WTC11 (cell line): Measurements from ENCODE around the gene AADAC. TPM values are rescaled to one million over a fixed set of nuclear protein-coding genes. Genes with fewer than 3 reads are reported as not detected.

Source experiments
- ATAC-seq: fragments of 200-7000 bp; cut with Tn5 transposase; 2 replicates; pipeline ENCODE4 v1.10.0; 2021; ENCODE audit warnings: mild to moderate bottlenecking, moderate library complexity
- CTCF ChIA-PET: fragments of 300-600 bp; sonication (Branson Sonifier 250); formaldehyde crosslinking; loops from one replicate; lab custom pipeline; 2021; ENCODE audit warnings: antibody characterized with exemption; lab: Charles Lee
- POLR2A ChIA-PET: fragments of 350-600 bp; sonication (Branson Sonifier 250); formaldehyde crosslinking; loops from one replicate; lab custom pipeline; 2021; ENCODE audit warnings: antibody characterized with exemption; lab: Charles Lee
- DNase-seq: peaks from one replicate; pipeline ENCODE4 v3.0.0; 2021; ENCODE audit warnings: low spot score
- H3K27ac Mint-ChIP-seq: 2 replicates; pipeline ENCODE4 v1.8.0; 2021; ENCODE audit warnings: mixed read lengths
- H3K27me3 Mint-ChIP-seq: 2 replicates; pipeline ENCODE4 v1.8.0; 2021; ENCODE audit warnings: low read depth, mild to moderate bottlenecking, moderate library complexity, mixed read lengths
- H3K36me3 Mint-ChIP-seq: 2 replicates; pipeline ENCODE4 v1.8.0; 2021; ENCODE audit warnings: mixed read lengths
- H3K4me1 Mint-ChIP-seq: 2 replicates; pipeline ENCODE4 v1.8.0; 2022; ENCODE audit warnings: mixed read lengths
- H3K4me3 Mint-ChIP-seq: 2 replicates; pipeline ENCODE4 v1.8.0; 2021; ENCODE audit warnings: mild to moderate bottlenecking, moderate library complexity, mixed read lengths
- H3K9me3 Mint-ChIP-seq: 2 replicates; pipeline ENCODE4 v1.8.0; 2021; ENCODE audit warnings: mixed read lengths
- ATF2 ChIP-seq: sonication (generic); formaldehyde crosslinking; IDR thresholded peaks from 2 replicates; pipeline ENCODE4 v1.8.1; 2022; ENCODE audit warnings: low read depth, missing genetic modification reagents, borderline replicate concordance
- ERG ChIP-seq: fragments of 250-450 bp; sonication (Bioruptor Pico); IDR thresholded peaks from 2 replicates; pipeline ENCODE4 v1.8.0; 2021; ENCODE audit warnings: mild to moderate bottlenecking
- FOXJ3 ChIP-seq: sonication (generic); formaldehyde crosslinking; IDR thresholded peaks from 2 replicates; pipeline ENCODE4 v1.9.0; 2021; ENCODE audit warnings: missing genetic modification reagents, mild to moderate bottlenecking, borderline replicate concordance
- GTF2I ChIP-seq: fragments of 250-450 bp; sonication (Bioruptor Pico); conservative IDR thresholded peaks from 2 replicates; pipeline ENCODE4 v1.4.0; 2021; ENCODE audit warnings: mild to moderate bottlenecking
- IRF2 ChIP-seq: sonication (generic); formaldehyde crosslinking; IDR thresholded peaks from 2 replicates; pipeline ENCODE4 v1.8.0; 2022; ENCODE audit warnings: low read depth, missing genetic modification reagents, borderline replicate concordance
- MAX ChIP-seq: sonication (generic); formaldehyde crosslinking; IDR thresholded peaks from 2 replicates; pipeline ENCODE4 v1.8.0; 2022; ENCODE audit warnings: mild to moderate bottlenecking, missing genetic modification reagents
- MXD4 ChIP-seq: fragments of 250-450 bp; sonication (Bioruptor Pico); IDR thresholded peaks from 2 replicates; pipeline ENCODE4 v1.8.0; 2021; ENCODE audit warnings: mild to moderate bottlenecking, moderate library complexity, borderline replicate concordance
- NR1H2 ChIP-seq: sonication (generic); formaldehyde crosslinking; IDR thresholded peaks from 2 replicates; pipeline ENCODE4 v1.9.0; 2021; ENCODE audit warnings: mild to moderate bottlenecking, moderate library complexity, missing genetic modification reagents
- NR3C1 ChIP-seq: sonication (generic); formaldehyde crosslinking; conservative IDR thresholded peaks from 2 replicates; pipeline ENCODE4 v1.8.1; 2023; ENCODE audit warnings: low read depth, mild to moderate bottlenecking, missing genetic modification reagents
- TEAD1 ChIP-seq: sonication (generic); formaldehyde crosslinking; IDR thresholded peaks from 2 replicates; pipeline ENCODE4 v1.8.0; 2022; ENCODE audit warnings: mild to moderate bottlenecking, missing genetic modification reagents
- TEAD4 ChIP-seq: sonication (generic); formaldehyde crosslinking; IDR thresholded peaks from 2 replicates; pipeline ENCODE4 v1.8.0; 2022; ENCODE audit warnings: mild to moderate bottlenecking, missing genetic modification reagents
- ZNF671 ChIP-seq: fragments of 250-450 bp; sonication (Bioruptor Pico); IDR thresholded peaks from 2 replicates; pipeline ENCODE4 v1.8.0; 2021; ENCODE audit warnings: mild to moderate bottlenecking
- ZSCAN18 ChIP-seq: fragments of 250-450 bp; sonication (Bioruptor Pico); IDR thresholded peaks from 2 replicates; pipeline ENCODE4 v2.1.2; 2022; ENCODE audit warnings: mild to moderate bottlenecking, moderate library complexity
- total RNA-seq: library from RNA; stranded (reverse); gene quantifications from 3 replicates; pipeline ENCODE4 v1.2.3, GENCODE V29; 2021
- TF ChIP-seq, protein P1 (sequence below): sonication (generic); formaldehyde crosslinking; IDR thresholded peaks from 2 replicates; pipeline ENCODE4 v1.8.1; 2023; ENCODE audit warnings: mild to moderate bottlenecking, missing genetic modification reagents
- TF ChIP-seq, protein P2 (sequence below): fragments of 250-450 bp; sonication (Bioruptor Pico); IDR thresholded peaks from 2 replicates; pipeline ENCODE4 v1.9.0; 2021; ENCODE audit warnings: mild to moderate bottlenecking, borderline replicate concordance
- TF ChIP-seq, protein P3 (sequence below): sonication (generic); formaldehyde crosslinking; IDR thresholded peaks from 2 replicates; pipeline ENCODE4 v1.8.0; 2022; ENCODE audit warnings: mild to moderate bottlenecking, missing genetic modification reagents
- TF ChIP-seq, protein P4 (sequence below): fragments of 250-450 bp; sonication (Bioruptor Pico); IDR thresholded peaks from 2 replicates; pipeline ENCODE4 v1.9.0; 2021; ENCODE audit warnings: mild to moderate bottlenecking

AADAC gene
- total RNA-seq, 1 experiment from 2014 or later: 0.11 TPM

- ChIA-PET CTCF (no interaction called here), POLR2A (no interaction called here)
- Mint-ChIP-seq H3K9me3 (peaks cover 6% of the 10 kb centered on the region), H3K27me3 (no peaks in the 10 kb centered on the region), H3K36me3 (no peaks in the 10 kb centered on the region), H3K4me3 (no peak overlapping the region), H3K27ac (no peak overlapping the region), H3K4me1 (no peaks in the 10 kb centered on the region; the same call in 1 of the 2 replicates)
- no peak for ATAC-seq
- no peak for DNase-seq
- TF ChIP-seq IRF2 (CRISPR knock-in tag) (no peak), ZNF671 (CRISPR knock-in tag) (no peak)
- TF ChIP-seq, protein P1, sequence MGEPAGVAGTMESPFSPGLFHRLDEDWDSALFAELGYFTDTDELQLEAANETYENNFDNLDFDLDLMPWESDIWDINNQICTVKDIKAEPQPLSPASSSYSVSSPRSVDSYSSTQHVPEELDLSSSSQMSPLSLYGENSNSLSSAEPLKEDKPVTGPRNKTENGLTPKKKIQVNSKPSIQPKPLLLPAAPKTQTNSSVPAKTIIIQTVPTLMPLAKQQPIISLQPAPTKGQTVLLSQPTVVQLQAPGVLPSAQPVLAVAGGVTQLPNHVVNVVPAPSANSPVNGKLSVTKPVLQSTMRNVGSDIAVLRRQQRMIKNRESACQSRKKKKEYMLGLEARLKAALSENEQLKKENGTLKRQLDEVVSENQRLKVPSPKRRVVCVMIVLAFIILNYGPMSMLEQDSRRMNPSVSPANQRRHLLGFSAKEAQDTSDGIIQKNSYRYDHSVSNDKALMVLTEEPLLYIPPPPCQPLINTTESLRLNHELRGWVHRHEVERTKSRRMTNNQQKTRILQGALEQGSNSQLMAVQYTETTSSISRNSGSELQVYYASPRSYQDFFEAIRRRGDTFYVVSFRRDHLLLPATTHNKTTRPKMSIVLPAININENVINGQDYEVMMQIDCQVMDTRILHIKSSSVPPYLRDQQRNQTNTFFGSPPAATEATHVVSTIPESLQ (CRISPR knock-in tag): no peak
These were observed 45.5 kb upstream of the AADAC start for GRCh38 chr3:151768393-151768930.

GRCh38 chr3:151769175-151769574, 44.7 kb upstream of the AADAC start:
- Mint-ChIP-seq H3K27me3 (no peaks in the 10 kb centered on the region), H3K27ac (no peak overlapping the region), H3K9me3 (peaks cover 6% of the 10 kb centered on the region), H3K4me3 (no peak overlapping the region), H3K4me1 (no peaks in the 10 kb centered on the region), H3K36me3 (no peaks in the 10 kb centered on the region)
- DNase-seq (no peak), ATAC-seq (no peak)
- CTCF ChIA-PET: interaction anchor here (0.5 kb wide), 1 partner anchor 175 kb away, joined by 3 read pairs; no protein-coding TSS in a partner anchor
- POLR2A ChIA-PET: no interaction called here
- TF ChIP-seq NR3C1 (CRISPR knock-in tag) (no peak), FOXJ3 (no peak), MAX (CRISPR knock-in tag) (no peak), GTF2I (CRISPR knock-in tag) (no peak), ZNF671 (CRISPR knock-in tag) (no peak), TEAD1 (CRISPR knock-in tag) (no peak), ERG (CRISPR knock-in tag) (no peak), ATF2 (CRISPR knock-in tag) (no peak), TEAD4 (CRISPR knock-in tag) (no peak), NR1H2 (CRISPR knock-in tag) (no peak), ZSCAN18 (CRISPR knock-in tag) (no peak), MXD4 (CRISPR knock-in tag) (no peak)
- TF ChIP-seq, protein P2, sequence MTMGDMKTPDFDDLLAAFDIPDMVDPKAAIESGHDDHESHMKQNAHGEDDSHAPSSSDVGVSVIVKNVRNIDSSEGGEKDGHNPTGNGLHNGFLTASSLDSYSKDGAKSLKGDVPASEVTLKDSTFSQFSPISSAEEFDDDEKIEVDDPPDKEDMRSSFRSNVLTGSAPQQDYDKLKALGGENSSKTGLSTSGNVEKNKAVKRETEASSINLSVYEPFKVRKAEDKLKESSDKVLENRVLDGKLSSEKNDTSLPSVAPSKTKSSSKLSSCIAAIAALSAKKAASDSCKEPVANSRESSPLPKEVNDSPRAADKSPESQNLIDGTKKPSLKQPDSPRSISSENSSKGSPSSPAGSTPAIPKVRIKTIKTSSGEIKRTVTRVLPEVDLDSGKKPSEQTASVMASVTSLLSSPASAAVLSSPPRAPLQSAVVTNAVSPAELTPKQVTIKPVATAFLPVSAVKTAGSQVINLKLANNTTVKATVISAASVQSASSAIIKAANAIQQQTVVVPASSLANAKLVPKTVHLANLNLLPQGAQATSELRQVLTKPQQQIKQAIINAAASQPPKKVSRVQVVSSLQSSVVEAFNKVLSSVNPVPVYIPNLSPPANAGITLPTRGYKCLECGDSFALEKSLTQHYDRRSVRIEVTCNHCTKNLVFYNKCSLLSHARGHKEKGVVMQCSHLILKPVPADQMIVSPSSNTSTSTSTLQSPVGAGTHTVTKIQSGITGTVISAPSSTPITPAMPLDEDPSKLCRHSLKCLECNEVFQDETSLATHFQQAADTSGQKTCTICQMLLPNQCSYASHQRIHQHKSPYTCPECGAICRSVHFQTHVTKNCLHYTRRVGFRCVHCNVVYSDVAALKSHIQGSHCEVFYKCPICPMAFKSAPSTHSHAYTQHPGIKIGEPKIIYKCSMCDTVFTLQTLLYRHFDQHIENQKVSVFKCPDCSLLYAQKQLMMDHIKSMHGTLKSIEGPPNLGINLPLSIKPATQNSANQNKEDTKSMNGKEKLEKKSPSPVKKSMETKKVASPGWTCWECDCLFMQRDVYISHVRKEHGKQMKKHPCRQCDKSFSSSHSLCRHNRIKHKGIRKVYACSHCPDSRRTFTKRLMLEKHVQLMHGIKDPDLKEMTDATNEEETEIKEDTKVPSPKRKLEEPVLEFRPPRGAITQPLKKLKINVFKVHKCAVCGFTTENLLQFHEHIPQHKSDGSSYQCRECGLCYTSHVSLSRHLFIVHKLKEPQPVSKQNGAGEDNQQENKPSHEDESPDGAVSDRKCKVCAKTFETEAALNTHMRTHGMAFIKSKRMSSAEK (CRISPR knock-in tag): no peak
- TF ChIP-seq, protein P3, sequence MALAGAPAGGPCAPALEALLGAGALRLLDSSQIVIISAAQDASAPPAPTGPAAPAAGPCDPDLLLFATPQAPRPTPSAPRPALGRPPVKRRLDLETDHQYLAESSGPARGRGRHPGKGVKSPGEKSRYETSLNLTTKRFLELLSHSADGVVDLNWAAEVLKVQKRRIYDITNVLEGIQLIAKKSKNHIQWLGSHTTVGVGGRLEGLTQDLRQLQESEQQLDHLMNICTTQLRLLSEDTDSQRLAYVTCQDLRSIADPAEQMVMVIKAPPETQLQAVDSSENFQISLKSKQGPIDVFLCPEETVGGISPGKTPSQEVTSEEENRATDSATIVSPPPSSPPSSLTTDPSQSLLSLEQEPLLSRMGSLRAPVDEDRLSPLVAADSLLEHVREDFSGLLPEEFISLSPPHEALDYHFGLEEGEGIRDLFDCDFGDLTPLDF: no peak
- TF ChIP-seq, protein P4, sequence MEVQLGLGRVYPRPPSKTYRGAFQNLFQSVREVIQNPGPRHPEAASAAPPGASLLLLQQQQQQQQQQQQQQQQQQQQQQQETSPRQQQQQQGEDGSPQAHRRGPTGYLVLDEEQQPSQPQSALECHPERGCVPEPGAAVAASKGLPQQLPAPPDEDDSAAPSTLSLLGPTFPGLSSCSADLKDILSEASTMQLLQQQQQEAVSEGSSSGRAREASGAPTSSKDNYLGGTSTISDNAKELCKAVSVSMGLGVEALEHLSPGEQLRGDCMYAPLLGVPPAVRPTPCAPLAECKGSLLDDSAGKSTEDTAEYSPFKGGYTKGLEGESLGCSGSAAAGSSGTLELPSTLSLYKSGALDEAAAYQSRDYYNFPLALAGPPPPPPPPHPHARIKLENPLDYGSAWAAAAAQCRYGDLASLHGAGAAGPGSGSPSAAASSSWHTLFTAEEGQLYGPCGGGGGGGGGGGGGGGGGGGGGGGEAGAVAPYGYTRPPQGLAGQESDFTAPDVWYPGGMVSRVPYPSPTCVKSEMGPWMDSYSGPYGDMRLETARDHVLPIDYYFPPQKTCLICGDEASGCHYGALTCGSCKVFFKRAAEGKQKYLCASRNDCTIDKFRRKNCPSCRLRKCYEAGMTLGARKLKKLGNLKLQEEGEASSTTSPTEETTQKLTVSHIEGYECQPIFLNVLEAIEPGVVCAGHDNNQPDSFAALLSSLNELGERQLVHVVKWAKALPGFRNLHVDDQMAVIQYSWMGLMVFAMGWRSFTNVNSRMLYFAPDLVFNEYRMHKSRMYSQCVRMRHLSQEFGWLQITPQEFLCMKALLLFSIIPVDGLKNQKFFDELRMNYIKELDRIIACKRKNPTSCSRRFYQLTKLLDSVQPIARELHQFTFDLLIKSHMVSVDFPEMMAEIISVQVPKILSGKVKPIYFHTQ (CRISPR knock-in tag): no peak
